Activated naive CD8-positive, alpha-beta T cell treated with anti-CD3 and anti-CD28 coated beads, Interleukin-2, amount 50 U/mL, for 16 hours (primary cell): ENCODE measurements around the gene OSBPL6.
"Not testable (repeated sequence)": the region's sequence is repeated elsewhere in the genome, so short reads cannot be mapped to it uniquely, and the experiment has no call there.

ENCODE experiments used
- DNase-seq: peaks from one replicate; pipeline ENCODE4 v3.0.0-alpha.2; 2020; ENCODE audit warnings: low read depth, low spot score

Gene OSBPL6

DNA sequence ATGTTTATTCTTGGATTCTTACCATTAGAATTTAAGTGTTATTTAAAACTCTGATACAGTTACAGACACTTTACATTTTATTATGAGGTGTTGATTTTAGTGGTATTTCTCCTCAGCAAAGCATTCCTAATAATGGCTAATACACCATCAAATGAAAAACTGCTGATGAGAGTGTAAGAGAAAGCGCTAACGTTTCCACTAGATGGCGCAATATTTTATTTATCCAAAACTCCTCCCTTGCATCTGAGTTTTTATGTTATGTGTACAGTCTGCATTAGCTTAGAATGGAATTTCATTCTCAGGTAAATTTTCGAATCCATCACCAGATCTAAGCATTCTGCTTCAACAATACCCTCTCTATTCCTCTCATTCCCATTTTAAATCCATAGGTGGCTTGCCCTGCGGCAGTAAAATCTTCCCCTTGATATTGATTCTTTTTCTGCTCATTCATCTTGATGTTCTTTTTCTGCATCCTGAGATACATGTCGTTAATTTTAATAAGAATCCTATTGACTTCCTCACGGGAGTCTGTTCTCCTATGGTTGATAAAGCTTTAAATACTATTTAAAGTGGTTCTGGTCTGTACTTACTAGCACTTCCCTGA lies 202.8 kb downstream of the OSBPL6 start:
- no peak for DNase-seq

DNA sequence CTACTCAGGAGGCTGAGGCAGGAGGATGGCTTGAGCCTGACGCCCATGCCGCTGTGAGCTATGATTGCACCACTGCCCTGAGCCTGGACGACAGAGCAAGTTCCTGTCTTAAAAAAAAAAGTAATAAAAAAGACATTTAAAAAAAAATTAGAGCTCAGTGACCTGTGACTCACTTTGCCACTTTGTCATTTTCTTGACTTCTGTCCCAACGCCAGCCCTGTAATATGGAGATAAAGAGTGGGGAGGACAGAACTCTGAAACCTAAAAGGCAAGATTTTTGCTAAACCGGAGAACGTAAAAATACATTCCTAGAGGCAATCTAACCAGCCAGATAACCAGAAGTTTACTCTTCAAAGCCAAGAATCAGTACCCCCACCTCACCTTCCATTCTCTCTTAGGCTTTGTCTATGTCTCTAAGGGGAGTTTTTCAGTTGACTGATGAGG lies 207.7 kb downstream of the OSBPL6 start:
- DNase-seq: no peak

DNA sequence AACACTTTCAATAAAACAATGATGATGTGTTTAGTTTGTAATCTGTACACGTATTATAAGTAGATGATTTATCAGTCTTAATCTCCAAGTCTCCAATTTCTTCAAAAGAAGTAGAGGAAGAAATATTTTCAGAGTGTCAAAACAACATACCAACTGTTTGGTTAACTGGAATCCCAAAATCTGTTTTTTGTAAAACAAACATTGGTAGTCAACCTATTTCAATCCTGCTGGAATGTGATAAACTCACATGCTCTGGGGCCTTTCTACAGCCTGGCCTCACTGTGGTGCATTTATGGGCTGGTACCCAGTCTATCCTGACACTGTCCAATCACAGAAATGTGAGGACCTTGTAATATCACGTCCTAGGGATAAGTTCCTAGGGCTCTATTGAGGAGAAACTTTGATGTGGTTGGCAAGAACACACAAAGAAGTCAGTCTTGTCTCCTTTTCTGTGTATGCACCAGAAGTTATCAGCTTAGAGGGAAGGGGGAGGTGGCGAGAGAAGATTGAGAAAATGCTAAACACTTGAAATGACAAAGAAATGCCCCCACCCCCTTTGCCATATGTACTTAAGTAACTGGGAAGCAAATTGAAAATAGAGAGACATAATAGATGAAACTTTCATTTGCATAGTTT lies 209.5 kb downstream of the OSBPL6 start:
- no peak for DNase-seq

DNA sequence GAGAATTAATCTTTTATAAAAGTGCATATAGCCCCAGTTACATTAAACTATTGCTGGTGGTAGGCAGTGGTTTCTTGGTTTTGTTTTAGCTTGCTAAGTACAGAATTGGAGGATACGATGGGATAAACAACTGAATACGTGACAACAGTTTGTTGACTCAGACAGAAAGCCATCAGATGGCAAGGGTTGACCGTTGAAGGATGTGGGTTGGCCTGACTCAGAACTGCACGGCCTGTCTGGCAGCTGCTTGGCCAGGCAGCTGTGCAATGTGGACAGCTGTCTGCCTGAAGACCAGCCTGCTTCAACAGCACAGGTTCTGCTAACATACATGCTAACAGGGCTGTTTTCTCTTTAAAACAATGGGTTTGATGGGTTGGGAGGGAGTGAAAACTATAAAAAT lies 210.1 kb downstream of the OSBPL6 start:
- no peak for DNase-seq

DNA sequence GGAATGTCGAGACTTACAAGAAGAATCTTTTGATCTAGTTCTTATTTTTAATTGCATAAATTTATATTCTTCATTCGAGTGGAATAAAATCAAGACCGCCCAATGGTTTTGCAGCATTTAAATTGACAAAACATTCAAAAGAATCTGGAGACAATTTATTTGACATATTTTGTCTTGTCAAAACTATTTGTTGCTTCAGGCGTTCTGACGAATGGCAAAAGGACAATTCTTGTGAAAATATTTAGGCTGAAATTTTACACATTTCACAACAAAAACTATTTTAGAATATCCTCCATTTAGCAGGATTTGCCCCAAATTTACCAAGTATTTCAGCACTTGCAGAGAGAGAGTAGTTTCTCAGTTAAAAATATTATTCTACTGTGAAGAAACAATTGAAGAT lies 214.9 kb downstream of the OSBPL6 start:
- no peak for DNase-seq

DNA sequence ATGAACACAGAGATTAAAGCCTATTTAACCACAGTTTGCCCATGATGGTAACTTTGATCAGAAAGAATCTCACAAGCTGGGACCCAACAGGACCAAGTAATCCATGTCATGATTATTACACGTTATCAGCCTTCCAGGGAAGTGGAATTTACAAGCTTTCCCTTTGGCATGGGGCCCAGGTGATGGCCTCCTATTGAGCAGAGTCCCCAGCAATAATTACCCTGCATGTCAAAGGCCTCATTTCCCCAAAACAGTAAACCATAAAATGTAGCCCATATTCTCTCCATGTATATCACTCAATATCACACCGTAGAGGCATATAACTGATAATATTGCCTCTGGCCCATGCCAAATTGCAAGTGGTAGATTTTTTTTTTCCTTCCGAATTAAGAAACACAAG lies 217.7 kb downstream of the OSBPL6 start:
- DNase-seq: no peak

DNA sequence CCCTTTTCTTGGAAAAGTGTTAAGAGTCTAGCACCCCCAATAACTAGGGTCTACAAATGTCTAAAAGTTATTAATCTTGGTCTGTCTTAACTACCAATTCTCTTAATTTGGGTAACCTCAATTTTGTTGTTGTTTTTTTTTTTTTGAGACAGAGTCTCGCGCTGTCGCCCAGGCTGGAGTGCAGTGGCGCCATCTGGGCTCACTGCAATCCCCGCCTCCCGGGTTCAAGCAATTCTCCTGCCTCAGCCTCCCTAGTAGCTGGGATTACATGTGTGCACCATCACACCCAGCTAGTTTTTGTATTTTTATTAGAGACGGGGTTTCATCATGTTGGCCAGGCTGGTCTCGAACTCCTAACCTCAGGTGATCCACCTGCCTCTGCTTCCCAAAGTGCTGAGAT lies 218.1 kb downstream of the OSBPL6 start:
- DNase-seq: not testable (repeated sequence)

DNA sequence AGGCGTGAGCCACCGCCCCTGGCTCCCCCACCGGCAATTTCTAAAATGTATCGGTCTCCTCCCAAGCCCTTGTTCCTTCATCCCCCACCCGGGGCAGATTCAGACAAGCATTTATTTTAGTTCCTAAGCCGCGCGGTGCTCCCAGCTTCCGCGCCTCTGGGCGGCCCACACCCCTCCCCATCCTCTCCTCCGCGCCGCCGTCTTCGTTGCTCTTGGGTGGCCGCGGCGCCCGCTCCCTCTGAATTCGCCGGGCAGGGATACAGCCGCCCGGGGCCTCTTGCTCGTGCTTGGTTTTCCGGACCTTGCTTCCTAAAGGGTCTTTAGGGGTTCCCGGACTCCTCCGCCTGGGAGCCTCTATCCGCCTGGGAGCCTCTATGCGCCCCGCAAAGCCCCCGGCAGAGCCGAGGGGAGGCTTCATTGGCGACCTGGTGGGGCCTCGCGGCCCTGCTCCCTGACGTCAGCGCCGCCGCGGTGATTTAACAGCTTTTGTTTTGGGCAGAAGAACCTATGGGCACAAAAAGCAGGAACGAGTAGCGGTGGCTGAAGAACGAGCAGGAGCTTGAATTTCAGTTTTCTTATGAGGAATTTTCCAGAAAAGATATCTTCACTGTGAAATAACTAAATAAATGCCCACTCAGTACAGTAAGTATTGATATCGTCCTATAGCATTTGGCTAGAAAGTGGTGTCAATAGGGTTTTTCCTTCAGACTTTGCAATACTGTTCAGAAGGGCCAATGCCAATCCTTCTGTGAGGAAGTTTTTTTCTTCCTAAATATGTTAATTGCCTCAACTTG lies 219.4 kb downstream of the OSBPL6 start:
- DNase-seq: peak; percentile 46

DNA sequence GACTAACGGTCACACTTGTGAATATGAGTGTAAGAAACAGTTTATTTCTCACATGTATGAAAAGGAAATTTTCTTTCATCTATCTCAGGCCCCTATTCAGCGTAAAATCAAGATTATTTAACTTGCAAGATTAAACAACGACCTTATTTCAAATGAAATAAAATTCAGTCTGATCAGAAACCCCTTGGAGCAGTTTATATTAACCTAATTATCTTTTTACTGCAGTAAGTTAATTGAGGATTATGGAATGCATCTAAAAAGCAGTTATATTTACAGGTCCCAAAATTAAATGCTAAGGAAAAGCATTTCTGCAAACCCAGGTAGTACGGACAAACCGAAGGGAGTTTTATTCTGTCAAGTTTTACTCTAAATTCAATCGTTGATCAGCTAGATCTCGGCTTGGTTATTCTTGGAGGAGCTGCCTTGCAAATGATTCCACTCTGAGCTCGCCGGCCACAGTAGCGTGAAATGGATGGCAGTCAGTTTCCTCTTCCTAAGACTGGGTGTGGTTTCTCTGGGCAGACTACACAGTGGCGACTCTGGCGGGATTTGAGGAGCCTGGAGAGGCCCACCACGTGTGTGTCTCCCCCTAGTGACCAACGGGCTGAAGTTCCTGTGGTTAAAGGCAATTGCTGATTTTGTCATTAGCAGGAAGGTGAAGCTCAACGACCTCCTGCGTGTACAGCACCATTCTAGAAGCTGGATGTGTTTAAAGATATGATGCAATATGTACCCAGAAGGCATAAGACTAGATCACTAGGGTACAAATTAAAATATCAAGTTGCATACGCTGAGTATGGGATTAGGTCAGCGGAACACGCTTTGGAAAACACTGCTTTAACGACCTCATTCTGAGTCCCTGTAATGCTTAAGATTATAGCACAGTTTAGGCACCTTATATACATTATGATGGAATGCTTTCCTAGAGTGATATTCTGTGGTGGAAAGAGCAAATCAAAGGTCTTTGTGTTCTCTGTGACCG lies 220.2 kb downstream of the OSBPL6 start:
- DNase-seq: peak; percentile 51

DNA sequence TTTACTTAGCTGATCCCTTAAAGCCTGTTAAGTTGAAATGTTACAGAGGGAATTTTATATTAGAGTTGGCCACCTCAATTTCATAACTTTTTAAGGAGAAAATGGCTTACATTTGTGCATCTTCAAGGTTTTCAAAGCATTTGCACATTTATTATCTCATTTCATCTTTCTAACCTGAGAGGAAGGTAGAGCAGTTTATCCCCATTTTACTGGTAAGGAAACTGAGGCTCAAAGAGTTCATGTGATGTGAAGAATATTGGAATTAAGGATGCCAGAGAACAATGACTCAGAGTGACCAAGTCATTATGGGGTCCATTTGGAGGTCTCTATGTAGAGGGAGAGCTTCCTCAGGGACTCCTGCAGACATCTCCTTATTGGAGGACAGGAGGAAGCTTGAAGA lies 221.7 kb downstream of the OSBPL6 start:
- DNase-seq: no peak

DNA sequence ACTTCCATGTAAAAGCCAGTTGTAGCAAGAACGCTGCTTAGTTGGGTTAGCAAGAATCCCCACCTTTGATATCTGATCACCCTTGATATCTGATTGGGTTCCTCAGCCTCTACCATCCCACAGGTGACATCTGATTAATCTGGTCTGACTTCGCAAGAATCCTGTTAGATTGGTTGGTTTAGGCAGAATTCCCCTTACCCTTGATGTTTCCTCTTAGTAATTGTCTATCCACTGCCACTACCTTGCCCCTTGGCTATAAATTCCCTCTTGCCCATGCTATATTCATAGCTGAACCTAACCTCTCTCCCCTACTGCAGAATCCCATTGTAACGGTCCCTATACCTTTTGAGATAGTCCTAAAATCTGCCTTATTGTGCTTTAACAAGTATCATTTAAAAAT lies 223.6 kb downstream of the OSBPL6 start:
- no peak for DNase-seq

DNA sequence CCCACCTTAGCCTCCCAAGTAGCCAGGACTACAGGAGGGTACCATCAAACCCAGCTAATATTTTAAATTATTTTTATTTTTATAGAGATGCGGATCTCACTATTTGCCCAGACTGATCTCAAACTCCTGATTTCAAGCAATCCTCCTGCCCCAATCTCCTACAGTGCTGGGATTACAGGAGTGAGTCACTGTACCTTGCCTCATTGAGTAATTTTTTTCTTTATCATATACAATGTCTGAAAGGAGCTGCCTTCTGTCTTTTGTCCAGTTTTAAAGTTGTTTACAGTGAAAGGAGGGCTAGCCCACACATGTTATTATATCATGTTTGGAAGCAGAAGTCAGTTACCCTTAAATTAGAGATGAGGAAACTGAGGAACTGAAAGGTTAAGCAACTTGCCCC lies 224.1 kb downstream of the OSBPL6 start:
- DNase-seq: no peak

DNA sequence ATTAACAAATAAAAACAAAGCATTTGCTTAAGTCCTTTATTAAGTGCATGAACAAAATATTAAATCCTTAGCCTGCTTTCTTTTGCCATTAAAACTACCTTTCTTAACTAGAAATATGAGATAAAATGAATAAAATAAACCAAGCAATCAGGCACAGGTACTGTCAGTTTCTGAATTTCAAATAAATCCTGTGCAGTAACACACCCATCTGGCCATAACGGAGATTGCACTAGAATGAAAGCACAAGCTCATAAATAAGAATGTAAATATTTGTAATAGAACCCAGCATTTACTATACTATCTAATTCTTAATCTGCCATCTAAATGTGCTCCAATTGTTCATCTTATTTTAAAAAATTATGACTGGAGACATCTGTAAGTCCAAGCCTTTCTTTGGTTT lies 224.8 kb downstream of the OSBPL6 start:
- DNase-seq: no peak

DNA sequence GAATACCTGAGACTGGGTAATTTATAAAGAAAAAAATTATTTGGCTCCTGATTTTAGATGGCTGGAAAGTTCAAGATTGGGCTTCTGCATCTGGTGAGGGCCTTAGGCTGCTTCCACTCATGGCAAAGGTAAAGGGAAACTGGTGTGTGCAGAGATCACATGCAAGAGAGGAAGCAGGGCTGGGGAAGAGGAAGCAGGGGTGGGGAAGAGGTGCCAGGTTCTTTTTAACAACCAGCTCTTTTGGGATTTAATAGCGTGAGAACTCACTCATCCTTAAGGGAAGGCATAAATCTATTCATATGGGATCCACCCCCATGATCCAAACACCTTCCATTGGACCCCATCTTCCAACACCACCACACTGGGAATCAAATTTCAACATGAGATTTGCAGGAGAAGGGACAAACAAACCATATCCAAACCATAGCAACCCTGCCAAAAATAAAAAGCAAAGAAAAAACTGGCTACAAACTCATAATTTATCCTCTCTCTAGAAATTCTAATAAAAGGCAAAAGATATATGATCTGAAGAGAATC lies 226.2 kb downstream of the OSBPL6 start:
- DNase-seq: no peak

DNA sequence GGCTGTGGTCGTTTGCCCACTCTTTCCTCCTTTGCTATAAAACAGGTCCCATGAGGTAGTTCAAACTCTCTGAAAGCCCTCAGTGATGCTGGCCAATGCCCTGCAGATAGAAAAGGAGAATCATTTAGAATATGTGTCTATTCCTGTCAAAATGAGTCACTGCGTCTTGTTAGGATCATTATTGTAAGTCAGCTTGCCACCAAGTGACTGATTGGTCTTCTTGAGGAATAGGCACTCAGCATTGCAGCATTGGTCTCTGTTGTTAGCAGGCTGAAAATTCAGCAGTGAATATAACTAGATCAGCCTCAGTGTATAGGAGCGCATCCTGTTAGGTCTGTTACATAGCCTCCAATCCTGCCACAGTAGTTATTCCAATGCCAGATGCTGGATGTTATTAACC lies 227.8 kb downstream of the OSBPL6 start:
- no peak for DNase-seq

DNA sequence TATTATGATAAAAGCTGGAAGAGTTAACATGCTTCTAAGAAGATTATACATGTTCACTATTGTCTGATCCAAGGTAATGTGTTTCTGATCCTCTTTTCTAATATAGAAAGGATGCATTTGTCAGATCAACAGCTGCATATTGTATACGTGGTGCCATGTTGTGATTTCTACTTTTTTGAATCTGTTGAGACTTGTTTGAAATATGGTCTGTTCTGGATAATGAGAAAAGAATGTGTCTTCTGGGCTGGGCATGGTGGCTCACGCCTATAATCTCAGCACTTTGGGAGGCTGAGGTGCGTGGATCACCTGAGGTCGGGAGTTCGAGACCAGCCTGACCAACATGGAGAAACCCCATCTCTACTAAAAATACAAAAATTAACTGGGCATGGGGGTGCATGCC lies 229.4 kb downstream of the OSBPL6 start:
- not testable (repeated sequence) for DNase-seq

DNA sequence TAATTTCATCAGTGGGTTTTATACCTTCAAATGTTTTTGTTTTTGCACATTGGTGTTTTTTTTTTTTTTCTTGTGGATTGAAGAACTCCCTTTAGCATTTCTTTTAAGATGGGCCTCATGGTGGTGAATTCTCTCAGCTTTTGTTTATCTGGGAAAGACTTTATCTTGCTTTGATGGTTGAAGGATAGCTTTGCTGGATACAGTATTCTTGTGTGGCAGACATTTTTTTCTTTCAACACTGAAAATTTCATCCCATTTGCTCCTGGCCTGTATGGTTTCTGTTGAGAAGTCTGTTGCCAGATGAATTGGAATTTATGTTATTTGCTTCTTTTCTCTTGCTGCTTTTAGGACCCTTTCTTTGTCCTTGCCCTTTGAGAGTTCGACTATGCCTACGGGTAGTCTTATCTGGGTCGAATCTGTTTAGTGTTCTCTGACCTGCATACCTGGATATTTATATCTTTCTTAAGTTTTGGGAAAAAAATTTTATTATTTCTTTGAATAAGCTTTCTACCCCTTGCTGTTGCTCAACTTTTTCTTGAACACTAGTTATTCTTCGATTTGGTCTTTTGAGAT lies 231.0 kb downstream of the OSBPL6 start:
- no peak for DNase-seq

DNA sequence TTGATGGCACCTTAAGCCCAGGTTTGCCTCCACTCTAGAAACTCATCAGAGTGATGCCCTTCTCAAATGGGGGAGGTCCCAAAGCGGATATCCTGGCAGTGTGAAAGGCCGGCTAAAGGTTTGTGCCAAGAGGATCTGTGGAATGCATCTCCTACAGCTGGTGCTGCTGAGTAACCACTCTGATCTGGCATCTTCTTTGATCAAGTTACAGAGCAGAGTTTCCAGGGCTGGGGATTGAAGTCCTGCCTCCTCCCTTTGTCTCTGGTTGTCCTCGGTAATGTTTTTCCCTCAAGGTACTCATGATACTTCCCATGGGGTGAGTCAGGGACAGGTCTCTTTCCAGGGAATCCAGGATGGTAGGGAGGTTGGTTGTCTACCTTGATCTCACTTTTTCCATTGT lies 232.1 kb downstream of the OSBPL6 start:
- no peak for DNase-seq

DNA sequence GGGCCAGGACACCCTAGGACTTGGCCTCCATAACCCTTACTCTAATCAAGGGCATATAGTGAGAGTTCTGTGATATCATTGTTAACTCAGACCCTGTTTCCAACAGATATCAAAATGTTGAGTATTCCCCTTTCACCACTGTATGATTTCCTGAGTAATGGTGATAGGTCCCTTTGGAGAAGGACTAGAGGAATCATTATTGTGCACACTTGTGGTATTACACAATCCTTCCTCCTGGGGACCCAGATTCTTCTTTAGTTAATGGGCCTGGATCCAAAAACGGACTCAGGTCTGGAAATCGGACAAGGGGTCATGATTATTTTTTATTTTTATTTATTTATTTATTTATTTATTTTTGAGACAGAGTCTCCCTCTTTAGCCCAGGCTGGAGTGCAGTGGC lies 233.1 kb downstream of the OSBPL6 start:
- no peak for DNase-seq

DNA sequence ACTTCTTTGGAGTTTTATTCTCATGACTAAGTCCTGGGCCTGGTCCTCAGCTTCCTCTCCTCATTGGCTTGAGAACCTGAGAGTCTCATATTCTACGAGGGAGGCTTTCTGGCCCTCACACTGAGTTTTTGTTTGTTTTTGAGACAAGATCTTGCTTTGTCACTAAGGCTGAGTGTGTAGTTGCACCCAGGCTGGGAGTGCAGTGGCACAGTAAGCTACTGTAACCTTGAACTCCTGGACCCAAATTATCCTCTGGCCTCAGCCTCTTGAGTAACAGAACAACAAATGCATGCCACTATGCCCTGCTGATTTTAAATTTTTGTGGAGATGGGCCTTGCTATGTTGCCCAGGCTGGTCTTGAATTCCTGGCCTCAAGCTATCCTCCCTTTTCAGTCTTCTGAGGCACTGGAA lies 234.1 kb downstream of the OSBPL6 start:
- no peak for DNase-seq

DNA sequence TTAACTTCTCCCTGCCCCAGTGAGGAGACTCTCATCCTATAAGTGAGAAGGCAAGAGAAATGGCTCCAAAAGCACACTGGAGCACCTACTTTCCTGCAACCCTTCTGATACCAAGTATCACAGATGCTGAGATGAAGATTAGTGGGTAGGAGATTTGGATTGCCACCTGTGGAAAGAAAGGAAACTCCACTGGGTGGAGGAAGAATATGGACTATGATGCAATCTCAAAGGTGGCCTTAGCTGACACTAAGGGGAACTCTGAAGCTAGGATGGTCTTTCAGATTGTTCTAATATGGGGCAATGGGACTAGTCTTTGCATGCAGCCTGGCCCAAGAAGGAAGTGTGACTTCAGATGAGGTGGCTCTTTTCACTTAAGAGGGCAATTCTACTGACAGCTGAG lies 235.0 kb downstream of the OSBPL6 start:
- DNase-seq: no peak
